ENCODE data around the gene CNTRL. TPM values are rescaled to one million over a fixed set of nuclear protein-coding genes. Genes with fewer than 3 reads are reported as not detected.

The CNTRL gene
- total and polyA plus RNA-seq, 7 donors = 2.5 to 14.6 (median 11.9) TPM

GRCh38 chr9:121218357-121219027 lies 143.7 kb downstream of the CNTRL start:
- DNase-seq = no peak
- Histone ChIP-seq H3K27me3 (no peaks in the 10 kb centered on the region), H3K4me1 (peaks cover 0 to 6% (median 2%) of the 10 kb centered on the region in 4 donors), H3K27ac (no peak overlapping the region), H3K9me3 (no peaks in the 10 kb centered on the region), H3K36me3 (no peaks in the 10 kb centered on the region), H3K4me3 (no peak overlapping the region)
- intact Hi-C loops (cut with DNase I) = loop anchor here (2.0 kb wide), 1 partner anchor 42 kb away; no protein-coding TSS in a partner anchor
- 93 to 96% methylated on average over 8 of the region's 8 CpGs for WGBS, 2 donors
- TF ChIP-seq CTCF (IDR thresholded peaks at IDR 0.05) = no peak
- TF ChIP-seq POLR2AphosphoS5 (IDR thresholded peaks at IDR 0.05) = no peak
- TF ChIP-seq POLR2A (IDR thresholded peaks at IDR 0.05) = no peak
- no peak for TF ChIP-seq EP300 (IDR thresholded peaks at IDR 0.05)

DNA sequence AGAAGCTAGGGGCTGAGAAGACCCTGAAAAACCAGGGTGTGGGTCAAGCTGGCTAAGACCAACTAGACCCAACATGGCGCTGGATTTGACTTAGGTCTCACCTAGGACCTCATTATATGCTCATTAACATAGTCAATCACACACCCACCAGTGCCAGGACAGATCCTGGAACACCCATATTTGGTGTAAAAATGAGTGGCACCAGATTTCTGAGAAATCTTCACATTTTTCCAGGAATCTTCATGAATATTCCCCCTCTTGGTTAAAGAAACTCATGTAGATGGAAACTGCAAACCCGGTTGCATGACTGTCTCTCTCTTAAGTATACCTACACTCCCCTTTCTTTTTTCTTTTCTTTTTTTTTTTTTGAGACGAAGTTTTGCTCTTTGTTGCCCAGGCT lies 144.8 kb downstream of the CNTRL start:
- Histone ChIP-seq H3K9me3 (no peaks in the 10 kb centered on the region), H3K36me3 (no peaks in the 10 kb centered on the region), H3K27me3 (no peaks in the 10 kb centered on the region), H3K4me3 (no peak overlapping the region), H3K4me1 (peaks cover 0 to 6% (median 2%) of the 10 kb centered on the region in 4 donors), H3K27ac (no peak overlapping the region)
- WGBS, 2 donors = 94% methylated on average over 3 of the region's 3 CpGs
- intact Hi-C loops (cut with DNase I) = loop anchor here (2.0 kb wide), 1 partner anchor 41 kb away; no protein-coding TSS in a partner anchor
- no peak for DNase-seq
- TF ChIP-seq EP300 (IDR thresholded peaks at IDR 0.05) = no peak
- TF ChIP-seq POLR2A (IDR thresholded peaks at IDR 0.05) = no peak
- TF ChIP-seq POLR2AphosphoS5 (IDR thresholded peaks at IDR 0.05) = no peak
- TF ChIP-seq CTCF (IDR thresholded peaks at IDR 0.05) = no peak

- no peaks in the 10 kb centered on the region for H3K36me3 ChIP-seq
- H3K4me1 ChIP-seq = peaks cover 0 to 6% (median 2%) of the 10 kb centered on the region in 4 donors
- no peaks in the 10 kb centered on the region for H3K9me3 ChIP-seq
- DNase-seq = no peak
- intact Hi-C loops (cut with DNase I) = no loop called here
- no peak for TF ChIP-seq POLR2AphosphoS5 (IDR thresholded peaks at IDR 0.05)
- TF ChIP-seq EP300 (IDR thresholded peaks at IDR 0.05) = no peak
- no peak for TF ChIP-seq POLR2A (IDR thresholded peaks at IDR 0.05)
- TF ChIP-seq CTCF (IDR thresholded peaks at IDR 0.05) = no peak
- WGBS, 2 donors = 71 to 90% methylated on average over 13 of the region's 13 CpGs
- H3K27ac ChIP-seq = no peak overlapping the region
- no peak overlapping the region for H3K4me3 ChIP-seq
- no peaks in the 10 kb centered on the region for H3K27me3 ChIP-seq
These were observed 146.4 kb downstream of the CNTRL start for GRCh38 chr9:121220996-121221663.

DNA sequence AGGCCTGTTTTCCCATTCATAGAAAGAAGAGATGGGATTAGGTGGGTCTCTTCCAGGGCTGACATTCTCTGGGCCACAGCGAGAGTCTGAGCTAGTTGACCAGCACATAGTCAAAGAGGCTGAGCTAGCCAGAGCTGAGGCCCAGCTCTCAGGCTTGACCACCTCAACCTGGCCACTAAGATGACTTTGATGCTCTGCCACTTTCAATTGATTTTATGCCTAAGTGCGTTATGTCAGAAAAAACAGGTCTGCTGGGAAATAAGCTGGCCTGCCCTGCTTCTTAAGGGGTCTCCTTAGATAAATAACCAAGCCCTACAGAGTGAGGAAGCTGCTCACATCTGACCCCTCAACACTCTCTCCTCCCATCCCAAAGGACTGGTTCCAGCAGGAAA lies 146.9 kb downstream of the CNTRL start:
- Histone ChIP-seq H3K36me3 (no peaks in the 10 kb centered on the region), H3K4me3 (no peak overlapping the region), H3K27ac (no peak overlapping the region), H3K4me1 (peaks cover 0 to 6% (median 2%) of the 10 kb centered on the region in 4 donors), H3K27me3 (no peaks in the 10 kb centered on the region), H3K9me3 (no peaks in the 10 kb centered on the region)
- intact Hi-C loops (cut with DNase I) = no loop called here
- no peak for TF ChIP-seq CTCF (IDR thresholded peaks at IDR 0.05)
- TF ChIP-seq EP300 (IDR thresholded peaks at IDR 0.05) = no peak
- no peak for TF ChIP-seq POLR2AphosphoS5 (IDR thresholded peaks at IDR 0.05)
- no peak for TF ChIP-seq POLR2A (IDR thresholded peaks at IDR 0.05)
- 97% methylated on average over 2 of the region's 2 CpGs for WGBS, 2 donors
- DNase-seq = no peak
